ENCODE measurements around the gene TTC17.

The TTC17 gene

DNA sequence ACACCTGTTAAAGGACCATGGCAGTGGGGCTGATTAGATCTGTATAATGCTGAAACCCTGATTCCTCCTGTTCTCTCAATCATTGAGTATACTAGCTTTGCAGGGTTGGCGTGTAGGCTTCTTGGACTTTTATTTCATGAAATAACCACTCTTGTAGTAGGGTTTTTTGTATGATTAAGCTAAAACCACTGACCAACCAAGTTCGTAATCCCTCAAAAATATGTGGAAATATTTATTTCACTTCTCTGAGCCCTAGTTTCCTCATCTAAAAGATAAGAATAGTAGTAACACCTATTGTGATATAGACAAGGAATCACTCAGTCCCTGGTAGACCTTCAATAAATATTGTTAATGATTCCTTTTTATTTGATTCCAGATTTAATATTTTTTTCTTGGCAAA, 42.8 kb upstream of the TTC17 start:
- TF ChIP-seq ZNF335 (tag by site-specific recombination; conservative IDR thresholded peaks at IDR 0.05) (no peak), ZNF292 (tag by site-specific recombination; IDR thresholded peaks at IDR 0.05; ENCODE audit: borderline replicate concordance, low read depth) (no peak), ZNF394 (tag by site-specific recombination; IDR thresholded peaks at IDR 0.05; ENCODE audit: borderline replicate concordance) (no peak), ZNF155 (tag by site-specific recombination; IDR thresholded peaks at IDR 0.05) (no peak), REPIN1 (tag by site-specific recombination; IDR thresholded peaks at IDR 0.05; ENCODE audit: low read depth) (no peak)
- TF ChIP-seq, protein P1, sequence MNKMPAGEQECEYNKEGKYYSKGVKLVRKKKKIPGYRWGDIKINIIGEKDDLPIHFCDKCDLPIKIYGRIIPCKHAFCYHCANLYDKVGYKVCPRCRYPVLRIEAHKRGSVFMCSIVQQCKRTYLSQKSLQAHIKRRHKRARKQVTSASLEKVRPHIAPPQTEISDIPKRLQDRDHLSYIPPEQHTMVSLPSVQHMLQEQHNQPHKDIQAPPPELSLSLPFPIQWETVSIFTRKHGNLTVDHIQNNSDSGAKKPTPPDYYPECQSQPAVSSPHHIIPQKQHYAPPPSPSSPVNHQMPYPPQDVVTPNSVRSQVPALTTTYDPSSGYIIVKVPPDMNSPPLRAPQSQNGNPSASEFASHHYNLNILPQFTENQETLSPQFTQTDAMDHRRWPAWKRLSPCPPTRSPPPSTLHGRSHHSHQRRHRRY (tag by site-specific recombination; IDR thresholded peaks at IDR 0.05) = no peak
- no peak overlapping the region for H3K4me3 ChIP-seq (ENCODE audit: low read depth, low read length)
- H3K4me1 ChIP-seq (ENCODE audit: control insufficient read depth, insufficient read depth, low read length) = no peaks in the 10 kb centered on the region
- H3K36me3 ChIP-seq (ENCODE audit: control insufficient read depth in 2 of 2, insufficient read depth in 1 of 2, low read length in 2 of 2) = peaks cover 8 to 33% of the 10 kb centered on the region in 2 experiments; a peak in 2 of 3 replicates
- ChIA-PET POLR2A (no interaction called here), CTCF (interaction anchor here (0.6 kb wide), 1 partner anchor 8 kb away, joined by 3 read pairs; no protein-coding TSS in a partner anchor)
- no peak overlapping the region for H3K27ac ChIP-seq (ENCODE audit: extremely low read depth, low read depth, low read length)
- no peaks in the 10 kb centered on the region for H3K9me3 ChIP-seq (ENCODE audit: control insufficient read depth, insufficient read depth, low read depth, low read length)

DNA sequence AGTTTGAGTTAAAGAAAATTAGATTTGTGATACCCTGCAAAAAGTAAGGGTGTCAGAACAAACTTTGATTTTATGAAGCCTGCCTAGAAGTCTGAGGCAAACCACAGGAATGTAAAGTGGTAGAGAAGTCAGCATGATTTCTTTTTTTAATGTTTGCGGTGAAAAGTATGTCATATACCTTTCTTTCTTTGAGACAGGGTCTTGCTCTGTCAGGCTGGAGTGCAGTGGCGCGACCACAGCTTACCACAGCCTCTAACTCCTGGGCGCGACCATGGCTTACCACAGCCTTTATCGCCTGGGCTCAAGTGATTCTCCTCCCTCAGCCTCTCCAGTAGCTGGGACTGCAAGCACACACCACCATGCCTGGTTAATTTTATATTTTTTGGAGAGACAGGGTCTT, 42.3 kb upstream of the TTC17 start:
- H3K36me3 ChIP-seq (ENCODE audit: control insufficient read depth in 2 of 2, insufficient read depth in 1 of 2, low read length in 2 of 2) = peaks cover 8 to 38% of the 10 kb centered on the region in 2 experiments; a peak in 2 of 3 replicates
- H3K4me1 ChIP-seq (ENCODE audit: control insufficient read depth, insufficient read depth, low read length) = no peaks in the 10 kb centered on the region
- ChIA-PET CTCF (interaction anchor here (0.6 to 0.9 kb wide), 3 partner anchors 8 to 180 kb away, joined by 3 to 5 read pairs (median 3); no protein-coding TSS in a partner anchor), POLR2A (no interaction called here)
- no peak overlapping the region for H3K4me3 ChIP-seq (ENCODE audit: low read depth, low read length)
- TF ChIP-seq ZNF416 (tag by site-specific recombination; IDR thresholded peaks at IDR 0.05) (no peak), SP3 (tag by site-specific recombination; IDR thresholded peaks at IDR 0.05) (no peak)
- TF ChIP-seq, protein P2, sequence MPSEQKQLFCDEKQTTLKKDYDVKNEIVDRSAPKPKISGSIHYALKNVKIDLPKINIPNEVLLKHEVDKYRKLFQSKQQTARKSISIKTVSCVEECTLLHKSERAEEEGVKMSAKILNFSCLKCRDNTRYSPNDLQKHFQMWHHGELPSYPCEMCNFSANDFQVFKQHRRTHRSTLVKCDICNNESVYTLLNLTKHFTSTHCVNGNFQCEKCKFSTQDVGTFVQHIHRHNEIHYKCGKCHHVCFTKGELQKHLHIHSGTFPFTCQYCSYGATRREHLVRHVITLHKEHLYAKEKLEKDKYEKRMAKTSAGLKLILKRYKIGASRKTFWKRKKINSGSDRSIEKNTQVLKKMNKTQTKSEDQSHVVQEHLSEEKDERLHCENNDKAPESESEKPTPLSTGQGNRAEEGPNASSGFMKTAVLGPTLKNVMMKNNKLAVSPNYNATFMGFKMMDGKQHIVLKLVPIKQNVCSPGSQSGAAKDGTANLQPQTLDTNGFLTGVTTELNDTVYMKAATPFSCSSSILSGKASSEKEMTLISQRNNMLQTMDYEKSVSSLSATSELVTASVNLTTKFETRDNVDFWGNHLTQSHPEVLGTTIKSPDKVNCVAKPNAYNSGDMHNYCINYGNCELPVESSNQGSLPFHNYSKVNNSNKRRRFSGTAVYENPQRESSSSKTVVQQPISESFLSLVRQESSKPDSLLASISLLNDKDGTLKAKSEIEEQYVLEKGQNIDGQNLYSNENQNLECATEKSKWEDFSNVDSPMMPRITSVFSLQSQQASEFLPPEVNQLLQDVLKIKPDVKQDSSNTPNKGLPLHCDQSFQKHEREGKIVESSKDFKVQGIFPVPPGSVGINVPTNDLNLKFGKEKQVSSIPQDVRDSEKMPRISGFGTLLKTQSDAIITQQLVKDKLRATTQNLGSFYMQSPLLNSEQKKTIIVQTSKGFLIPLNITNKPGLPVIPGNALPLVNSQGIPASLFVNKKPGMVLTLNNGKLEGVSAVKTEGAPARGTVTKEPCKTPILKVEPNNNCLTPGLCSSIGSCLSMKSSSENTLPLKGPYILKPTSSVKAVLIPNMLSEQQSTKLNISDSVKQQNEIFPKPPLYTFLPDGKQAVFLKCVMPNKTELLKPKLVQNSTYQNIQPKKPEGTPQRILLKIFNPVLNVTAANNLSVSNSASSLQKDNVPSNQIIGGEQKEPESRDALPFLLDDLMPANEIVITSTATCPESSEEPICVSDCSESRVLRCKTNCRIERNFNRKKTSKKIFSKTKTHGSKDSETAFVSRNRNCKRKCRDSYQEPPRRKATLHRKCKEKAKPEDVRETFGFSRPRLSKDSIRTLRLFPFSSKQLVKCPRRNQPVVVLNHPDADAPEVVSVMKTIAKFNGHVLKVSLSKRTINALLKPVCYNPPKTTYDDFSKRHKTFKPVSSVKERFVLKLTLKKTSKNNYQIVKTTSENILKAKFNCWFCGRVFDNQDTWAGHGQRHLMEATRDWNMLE (tag by site-specific recombination; conservative IDR thresholded peaks at IDR 0.05; ENCODE audit: low read depth) = no peak
- TF ChIP-seq, protein P3, sequence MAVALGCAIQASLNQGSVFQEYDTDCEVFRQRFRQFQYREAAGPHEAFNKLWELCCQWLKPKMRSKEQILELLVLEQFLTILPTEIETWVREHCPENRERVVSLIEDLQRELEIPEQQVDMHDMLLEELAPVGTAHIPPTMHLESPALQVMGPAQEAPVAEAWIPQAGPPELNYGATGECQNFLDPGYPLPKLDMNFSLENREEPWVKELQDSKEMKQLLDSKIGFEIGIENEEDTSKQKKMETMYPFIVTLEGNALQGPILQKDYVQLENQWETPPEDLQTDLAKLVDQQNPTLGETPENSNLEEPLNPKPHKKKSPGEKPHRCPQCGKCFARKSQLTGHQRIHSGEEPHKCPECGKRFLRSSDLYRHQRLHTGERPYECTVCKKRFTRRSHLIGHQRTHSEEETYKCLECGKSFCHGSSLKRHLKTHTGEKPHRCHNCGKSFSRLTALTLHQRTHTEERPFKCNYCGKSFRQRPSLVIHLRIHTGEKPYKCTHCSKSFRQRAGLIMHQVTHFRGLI (tag by site-specific recombination; IDR thresholded peaks at IDR 0.05) = 0 out of 2 replicates have a peak, but pooled peaks have one; percentile 27
- no peaks in the 10 kb centered on the region for H3K9me3 ChIP-seq (ENCODE audit: control insufficient read depth, insufficient read depth, low read depth, low read length)
- no peak overlapping the region for H3K27ac ChIP-seq (ENCODE audit: extremely low read depth, low read depth, low read length)

DNA sequence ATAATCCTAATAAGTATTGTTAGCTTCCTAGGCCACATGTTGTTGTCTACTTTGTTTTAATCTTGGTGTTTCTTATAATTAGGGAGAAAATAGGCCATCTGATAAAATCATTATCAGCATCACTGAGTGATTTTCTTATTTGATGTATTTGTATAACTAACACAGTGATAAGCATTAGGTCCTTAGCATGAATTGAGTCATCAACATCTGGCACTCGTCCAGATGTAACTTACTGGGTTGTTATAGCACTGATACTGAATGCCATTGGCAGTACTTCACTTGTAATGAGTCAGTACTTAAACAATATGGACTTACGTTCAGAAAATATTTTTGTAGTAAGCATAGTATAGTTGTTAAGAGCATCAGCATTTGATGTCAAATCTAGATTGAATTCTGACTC, 30.7 kb upstream of the TTC17 start:
- Histone ChIP-seq H3K4me3 (ENCODE audit: low read depth, low read length) (no peak overlapping the region), H3K9me3 (ENCODE audit: control insufficient read depth, insufficient read depth, low read depth, low read length) (no peaks in the 10 kb centered on the region), H3K36me3 (ENCODE audit: control insufficient read depth in 2 of 2, insufficient read depth in 1 of 2, low read length in 2 of 2) (peaks cover 33 to 99% of the 10 kb centered on the region in 2 experiments), H3K4me1 (ENCODE audit: control insufficient read depth, insufficient read depth, low read length) (peaks cover 3% of the 10 kb centered on the region; the same call in 1 of the 2 replicates), H3K27ac (ENCODE audit: extremely low read depth, low read depth, low read length) (no peak overlapping the region)
- ChIA-PET POLR2A (interaction anchor here (0.6 kb wide), 1 partner anchor 10 kb away, joined by 4 read pairs; no protein-coding TSS in a partner anchor), CTCF (interaction anchor here (4.2 kb wide), 1 partner anchor 15 kb away, joined by 25 read pairs; the partner anchor contains the start of gene API5)
- no peak for TF ChIP-seq ZNF311 (tag by site-specific recombination; IDR thresholded peaks at IDR 0.05; ENCODE audit: borderline replicate concordance)
- TF ChIP-seq ZNF837 (tag by site-specific recombination; IDR thresholded peaks at IDR 0.05) = no peak
- TF ChIP-seq TCF7L2 (IDR thresholded peaks at IDR 0.05; ENCODE audit: borderline replicate concordance, low read depth, low read length) = no peak
- TF ChIP-seq ZNF426 (tag by site-specific recombination; IDR thresholded peaks at IDR 0.05) = no peak
- TF ChIP-seq ZNF629 (tag by site-specific recombination; IDR thresholded peaks at IDR 0.05) = peak; percentile 44
- no peak for TF ChIP-seq ZNF571 (tag by site-specific recombination; IDR thresholded peaks at IDR 0.05)
- no peak for TF ChIP-seq SCRT2 (tag by site-specific recombination; IDR thresholded peaks at IDR 0.05)
- no peak for TF ChIP-seq KLF10 (tag by site-specific recombination; IDR thresholded peaks at IDR 0.05)
- no peak for TF ChIP-seq KLF8 (tag by site-specific recombination; IDR thresholded peaks at IDR 0.05)
- no peak for TF ChIP-seq ZNF184 (tag by site-specific recombination; IDR thresholded peaks at IDR 0.05)
- TF ChIP-seq ZNF660 (tag by site-specific recombination; IDR thresholded peaks at IDR 0.05) = 0 out of 2 replicates have a peak, but pooled peaks have one; percentile 61
- TF ChIP-seq ZNF2 (tag by site-specific recombination; IDR thresholded peaks at IDR 0.05) = no peak
- no peak for TF ChIP-seq BCL11A (tag by site-specific recombination; IDR thresholded peaks at IDR 0.05; ENCODE audit: low read depth)
- TF ChIP-seq KLF7 (tag by site-specific recombination; IDR thresholded peaks at IDR 0.05; ENCODE audit: borderline replicate concordance) = no peak
